ENCODE measurements around the gene HSPA6. TPM values are rescaled to one million over a fixed set of nuclear protein-coding genes. Genes with fewer than 3 reads are reported as not detected.
A peak's percentile ranks its signal among the peaks of the same experiment; 100 is the strongest.

Gene HSPA6
- total and polyA plus RNA-seq, 2 donors (not counting 1 experiment from before 2014, with no cell fraction given): 8.5 to 11.2 TPM

GRCh38 chr1:161483361-161483760 is 41.0 kb upstream of the HSPA6 start:
- Histone ChIP-seq H3K27ac (ENCODE audit: low read length in 2 of 2) (no peak overlapping the region), H3K79me2 (ENCODE audit: control insufficient read depth, insufficient read depth, low read length) (no peaks in the 10 kb centered on the region), H3K36me3 (replicated peaks in 1 of 2; ENCODE audit: control extremely low read depth in 1 of 2, control insufficient read depth in 1 of 2, extremely low read depth in 1 of 2, insufficient read depth in 2 of 2, low read length in 1 of 2) (no peaks in the 10 kb centered on the region), H3K27me3 (replicated peaks in 1 of 4; ENCODE audit: control extremely low read depth in 1 of 4, control insufficient read depth in 3 of 4, insufficient read depth in 4 of 4, low read length in 3 of 4) (peaks cover 0 to 32% (median 0%) of the 10 kb centered on the region in 4 experiments), H3K4me1 (ENCODE audit: control insufficient read depth in 2 of 2, insufficient read depth in 2 of 2, low read length in 2 of 2) (peaks cover 3 to 6% of the 10 kb centered on the region in 2 donors), H3K4me3 (ENCODE audit: control extremely low read depth in 1 of 5, extremely low read depth in 1 of 5, insufficient read depth in 1 of 5, low read depth in 2 of 5, low read length in 4 of 5) (no peak overlapping the region), H4K20me1 (ENCODE audit: control insufficient read depth, insufficient read depth, low read length, poor library complexity, severe bottlenecking) (no peaks in the 10 kb centered on the region), H3K4me2 (replicated peaks; ENCODE audit: low read depth, low read length, poor library complexity, severe bottlenecking) (no peak overlapping the region), H3K9ac (ENCODE audit: low read length) (no peak overlapping the region), H3K9me3 (ENCODE audit: control extremely low read depth in 1 of 3, control insufficient read depth in 2 of 3, insufficient read depth in 1 of 3, low read length in 2 of 3) (peaks cover 0 to 3% (median 0%) of the 10 kb centered on the region in 3 donors), H2AFZ (ENCODE audit: insufficient read depth, low read depth, low read length, poor library complexity, severe bottlenecking) (no peak overlapping the region)
- intact Hi-C loops (cut with micrococcal nuclease): no loop called here
- Mint-ChIP-seq H3K4me3 (no peak overlapping the region), H3K27ac (no peak overlapping the region), H3K4me1 (peaks cover 5% of the 10 kb centered on the region), H3K27me3 (peaks cover 15% of the 10 kb centered on the region), H3K9me3 (ENCODE audit: insufficient read depth) (no peaks in the 10 kb centered on the region)
- TF ChIP-seq EZH2 (IDR thresholded peaks at IDR 0.05; ENCODE audit: borderline replicate concordance, insufficient read depth, low read depth, low read length, poor library complexity, severe bottlenecking) (no peak), CTCF (IDR thresholded peaks at IDR 0.05) (no peak)
- ChIA-PET POLR2A (interaction anchor here (0.6 kb wide), 1 partner anchor 249 kb away, joined by 3 read pairs; no protein-coding TSS in a partner anchor), CTCF (interaction anchor here (1.1 to 5.1 kb wide), 4 partner anchors 9 to 266 kb away, joined by 3 to 80 read pairs (median 8); partner anchors contain the start of gene DUSP12)
- WGBS (ENCODE audit: insufficient coverage): 100% methylated on average over 1 of the region's 3 CpGs
- no peak for DNase-seq
- no peak for ATAC-seq (ENCODE audit: low read depth)

- H3K27ac ChIP-seq (ENCODE audit: low read length in 2 of 2): no peak overlapping the region
- Mint-ChIP-seq H3K27me3 (peaks cover 21% of the 10 kb centered on the region), H3K4me1 (peaks cover 5% of the 10 kb centered on the region), H3K9me3 (ENCODE audit: insufficient read depth) (no peaks in the 10 kb centered on the region), H3K27ac (no peak overlapping the region), H3K4me3 (no peak overlapping the region)
- H3K4me3 ChIP-seq (ENCODE audit: control extremely low read depth in 1 of 5, extremely low read depth in 1 of 5, insufficient read depth in 1 of 5, low read depth in 2 of 5, low read length in 4 of 5): no peak overlapping the region
- POLR2A ChIA-PET: no interaction called here
- ATAC-seq (ENCODE audit: low read depth) (peak; percentile 33), DNase-seq (no peak)
- no peak overlapping the region for H2AFZ ChIP-seq (ENCODE audit: insufficient read depth, low read depth, low read length, poor library complexity, severe bottlenecking)
- CTCF ChIA-PET: interaction anchor here (1.1 to 5.1 kb wide), 5 partner anchors 11 to 278 kb away, joined by 3 to 80 read pairs (median 10); partner anchors contain the start of gene DUSP12
- H3K79me2 ChIP-seq (ENCODE audit: control insufficient read depth, insufficient read depth, low read length): no peaks in the 10 kb centered on the region
- no peak for TF ChIP-seq EZH2 (IDR thresholded peaks at IDR 0.05; ENCODE audit: borderline replicate concordance, insufficient read depth, low read depth, low read length, poor library complexity, severe bottlenecking)
- peak; percentile 36 for TF ChIP-seq CTCF (IDR thresholded peaks at IDR 0.05)
- H4K20me1 ChIP-seq (ENCODE audit: control insufficient read depth, insufficient read depth, low read length, poor library complexity, severe bottlenecking): no peaks in the 10 kb centered on the region
- peaks cover 3 to 6% of the 10 kb centered on the region in 2 donors for H3K4me1 ChIP-seq (ENCODE audit: control insufficient read depth in 2 of 2, insufficient read depth in 2 of 2, low read length in 2 of 2)
- no CpG with 5 or more reads among the region's 2 CpGs for WGBS (ENCODE audit: insufficient coverage)
- no peak overlapping the region for H3K4me2 ChIP-seq (replicated peaks; ENCODE audit: low read depth, low read length, poor library complexity, severe bottlenecking)
- H3K9me3 ChIP-seq (ENCODE audit: control extremely low read depth in 1 of 3, control insufficient read depth in 2 of 3, insufficient read depth in 1 of 3, low read length in 2 of 3): peaks cover 0 to 3% (median 0%) of the 10 kb centered on the region in 3 donors
- no peak overlapping the region for H3K9ac ChIP-seq (ENCODE audit: low read length)
- intact Hi-C loops (cut with micrococcal nuclease): no loop called here
- H3K36me3 ChIP-seq (replicated peaks in 1 of 2; ENCODE audit: control extremely low read depth in 1 of 2, control insufficient read depth in 1 of 2, extremely low read depth in 1 of 2, insufficient read depth in 2 of 2, low read length in 1 of 2): no peaks in the 10 kb centered on the region
- peaks cover 0 to 35% (median 0%) of the 10 kb centered on the region in 4 experiments for H3K27me3 ChIP-seq (replicated peaks in 1 of 4; ENCODE audit: control extremely low read depth in 1 of 4, control insufficient read depth in 3 of 4, insufficient read depth in 4 of 4, low read length in 3 of 4)
Observed at GRCh38 chr1:161484613-161485012, 39.7 kb upstream of the HSPA6 start.
